Duodenal mucosa (tissue), 2 donors: ENCODE results near the gene CCM2L.

Experiments
- H3K27ac ChIP-seq: one replicate; pipeline ENCODE4 v1.7.0; 2013; ENCODE audit warnings: low read depth, low read length
- H3K27me3 ChIP-seq, 2 donors: one replicate each; pipeline ENCODE4 v1.7.0; 2013; ENCODE audit warnings: low read length in 2 of 2, control low read depth in 1 of 2; ENCODE audit not compliant: insufficient read depth in 2 of 2, control insufficient read depth in 1 of 2
- H3K36me3 ChIP-seq, 2 donors: one replicate each; pipeline ENCODE4 v1.7.0; 2013; ENCODE audit warnings: low read length in 2 of 2, control low read depth in 1 of 2; ENCODE audit not compliant: insufficient read depth in 2 of 2, control insufficient read depth in 1 of 2
- H3K4me1 ChIP-seq, 2 donors: one replicate each; pipeline ENCODE4 v1.7.0; 2013; ENCODE audit warnings: low read length in 2 of 2, control low read depth in 1 of 2; ENCODE audit not compliant: insufficient read depth in 2 of 2, control insufficient read depth in 1 of 2
- H3K4me3 ChIP-seq, 2 donors: one replicate each; pipeline ENCODE4 v1.7.0; 2013; ENCODE audit warnings: low read length in 2 of 2, low read depth in 1 of 2
- H3K9ac ChIP-seq, 2 donors: one replicate each; pipeline ENCODE4 v1.7.0; 2013; ENCODE audit warnings: low read length in 2 of 2, low read depth in 1 of 2
- H3K9me3 ChIP-seq, 2 donors: one replicate each; pipeline ENCODE4 v1.7.0; 2013; ENCODE audit warnings: low read length in 2 of 2, control low read depth in 1 of 2; ENCODE audit not compliant: control insufficient read depth in 1 of 2

The CCM2L gene

DNA sequence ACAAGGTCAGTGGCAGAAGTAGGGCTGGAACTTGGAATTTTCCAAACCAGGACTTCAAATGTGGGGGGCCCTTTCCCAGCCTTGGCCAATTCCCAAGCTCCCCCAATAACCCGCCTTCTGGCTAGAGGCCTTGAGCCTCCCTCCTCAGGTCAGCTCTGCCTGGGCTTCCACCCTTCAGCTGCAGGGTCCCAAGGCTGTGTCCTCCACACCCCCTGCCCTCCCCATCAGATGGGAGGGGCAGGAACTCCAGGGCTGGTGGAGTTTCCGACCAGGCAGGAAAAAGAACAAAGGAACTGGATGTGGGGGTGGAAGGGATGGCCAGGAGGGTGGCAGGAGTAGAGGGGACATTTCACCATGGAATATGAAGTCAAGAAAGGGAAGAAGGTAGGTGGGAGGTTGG lies at the start of gene CCM2L:
CCM2L (plus strand) TSS at position 338 of the 400 bp plus-strand sequence; CDS start at position 355, 17 bp downstream.
- no peak within 1 kb of the TSS for H3K9ac ChIP-seq
- no peaks in the 10 kb centered on the region for H3K9me3 ChIP-seq
- peaks cover 0 to 7% of the 10 kb centered on the region in 2 donors for H3K27me3 ChIP-seq
- no peaks in the 10 kb centered on the region for H3K36me3 ChIP-seq
- no peak within 1 kb of the TSS for H3K4me3 ChIP-seq
- no peak within 1 kb of the TSS for H3K27ac ChIP-seq
- H3K4me1 ChIP-seq: no peaks in the 10 kb centered on the region

GRCh38 chr20:31962761-31963160 lies 47.5 kb upstream of the CCM2L start:
- no peak overlapping the region for H3K27ac ChIP-seq
- no peak overlapping the region for H3K9ac ChIP-seq
- H3K36me3 ChIP-seq: no peaks in the 10 kb centered on the region
- no peaks in the 10 kb centered on the region for H3K4me1 ChIP-seq
- H3K27me3 ChIP-seq: peaks cover 12 to 17% of the 10 kb centered on the region in 2 donors
- H3K9me3 ChIP-seq: no peaks in the 10 kb centered on the region
- no peak overlapping the region for H3K4me3 ChIP-seq

GRCh38 chr20:31963889-31964288 lies 46.3 kb upstream of the CCM2L start:
- Histone ChIP-seq H3K27me3 (peaks cover 12 to 19% of the 10 kb centered on the region in 2 donors), H3K9me3 (no peaks in the 10 kb centered on the region), H3K27ac (no peak overlapping the region), H3K9ac (no peak overlapping the region), H3K36me3 (no peaks in the 10 kb centered on the region), H3K4me3 (no peak overlapping the region), H3K4me1 (no peaks in the 10 kb centered on the region)

- H3K4me1 ChIP-seq: no peaks in the 10 kb centered on the region
- H3K27ac ChIP-seq: no peak overlapping the region
- no peaks in the 10 kb centered on the region for H3K9me3 ChIP-seq
- no peak overlapping the region for H3K9ac ChIP-seq
- H3K27me3 ChIP-seq: peaks cover 12 to 20% of the 10 kb centered on the region in 2 donors
- no peak overlapping the region for H3K4me3 ChIP-seq
- no peaks in the 10 kb centered on the region for H3K36me3 ChIP-seq
Measured at GRCh38 chr20:31966991-31967655, 43.1 kb upstream of the CCM2L start.

GRCh38 chr20:31967830-31968249 lies 42.4 kb upstream of the CCM2L start, which contains the start of gene XKR7:
Gene XKR7 (plus strand): TSS chr20:31968151. CDS start chr20:31968176, 25 bp downstream.
- Histone ChIP-seq H3K27me3 (peaks cover 12 to 20% of the 10 kb centered on the region in 2 donors), H3K4me3 (no peak within 1 kb of the TSS), H3K36me3 (no peaks in the 10 kb centered on the region), H3K9ac (no peak within 1 kb of the TSS), H3K4me1 (no peaks in the 10 kb centered on the region), H3K27ac (no peak within 1 kb of the TSS), H3K9me3 (no peaks in the 10 kb centered on the region)

GRCh38 chr20:31968291-31969126 lies 41.7 kb upstream of the CCM2L start:
- H3K9me3 ChIP-seq: no peaks in the 10 kb centered on the region
- H3K4me1 ChIP-seq: no peaks in the 10 kb centered on the region
- H3K9ac ChIP-seq: no peak overlapping the region
- no peaks in the 10 kb centered on the region for H3K36me3 ChIP-seq
- H3K27ac ChIP-seq: no peak overlapping the region
- H3K27me3 ChIP-seq: peaks cover 12 to 20% of the 10 kb centered on the region in 2 donors
- H3K4me3 ChIP-seq: no peak overlapping the region

GRCh38 chr20:31969991-31970390 lies 40.2 kb upstream of the CCM2L start:
- H3K27ac ChIP-seq: no peak overlapping the region
- H3K4me3 ChIP-seq: no peak overlapping the region
- no peaks in the 10 kb centered on the region for H3K36me3 ChIP-seq
- no peaks in the 10 kb centered on the region for H3K4me1 ChIP-seq
- no peaks in the 10 kb centered on the region for H3K9me3 ChIP-seq
- no peak overlapping the region for H3K9ac ChIP-seq
- H3K27me3 ChIP-seq: peaks cover 12 to 20% of the 10 kb centered on the region in 2 donors

- Histone ChIP-seq H3K36me3 (no peaks in the 10 kb centered on the region), H3K27me3 (peaks cover 0 to 11% of the 10 kb centered on the region in 2 donors), H3K4me1 (no peaks in the 10 kb centered on the region)
Measured at GRCh38 chr20:31972471-31973021, 37.7 kb upstream of the CCM2L start.

GRCh38 chr20:31974296-31974695 lies 35.9 kb upstream of the CCM2L start:
- H3K4me1 ChIP-seq: no peaks in the 10 kb centered on the region

More at GRCh38 chr20:31972471-31973021, 37.7 kb upstream of the CCM2L start:
- Histone ChIP-seq H3K9me3 (no peaks in the 10 kb centered on the region), H3K4me3 (no peak overlapping the region), H3K27ac (no peak overlapping the region), H3K9ac (no peak overlapping the region)

GRCh38 chr20:31974951-31975487 lies 35.2 kb upstream of the CCM2L start:
- peaks cover 0 to 9% of the 10 kb centered on the region in 2 donors for H3K27me3 ChIP-seq
- no peaks in the 10 kb centered on the region for H3K9me3 ChIP-seq
- H3K4me3 ChIP-seq: no peak overlapping the region
- no peak overlapping the region for H3K9ac ChIP-seq
- no peaks in the 10 kb centered on the region for H3K36me3 ChIP-seq
- H3K4me1 ChIP-seq: no peaks in the 10 kb centered on the region
- no peak overlapping the region for H3K27ac ChIP-seq

More at GRCh38 chr20:31974296-31974695, 35.9 kb upstream of the CCM2L start:
- Histone ChIP-seq H3K4me3 (no peak overlapping the region), H3K27ac (no peak overlapping the region), H3K9ac (no peak overlapping the region), H3K36me3 (no peaks in the 10 kb centered on the region), H3K27me3 (peaks cover 0 to 9% of the 10 kb centered on the region in 2 donors), H3K9me3 (no peaks in the 10 kb centered on the region)
